Esophagus mucosa (tissue), 1 donor: ENCODE measurements around the gene NAGLU. TPM values are rescaled to one million over a fixed set of nuclear protein-coding genes. Genes with fewer than 3 reads are reported as not detected.
A peak's percentile ranks its signal among the peaks of the same experiment; 100 is the strongest.

Experiments used
- ATAC-seq: fragments of 200-7000 bp; cut with Tn5 transposase; one replicate; pipeline ENCODE4 v1.9.1; 2020
- total RNA-seq: library from RNA; stranded (reverse); gene quantifications from one replicate; pipeline ENCODE4 v1.2.4, GENCODE V29; 2023
- donor health status: DM: yes; HTN: yes; CAD: no.

NAGLU gene
- total RNA-seq, 1 donor from 2014 or later = 13.3 TPM

- no peak for ATAC-seq
Measured at GRCh38 chr17:42565523-42566214, 29.6 kb downstream of the NAGLU start.

- ATAC-seq = no peak
Measured at GRCh38 chr17:42566215-42566882, 30.3 kb downstream of the NAGLU start.

- ATAC-seq = peak; percentile 65
Measured at GRCh38 chr17:42566883-42567573, 31.0 kb downstream of the NAGLU start, which contains the start of gene MLX. Gene MLX (plus strand): TSS chr17:42567100. CDS start chr17:42567125, 25 bp downstream.

- ATAC-seq = no peak
Measured at GRCh38 chr17:42568341-42569111, 32.5 kb downstream of the NAGLU start.

GRCh38 chr17:42571435-42572225 is 35.6 kb downstream of the NAGLU start:
- no peak for ATAC-seq

GRCh38 chr17:42573095-42573494 is 37.1 kb downstream of the NAGLU start:
- no peak for ATAC-seq

- no peak for ATAC-seq
Measured at GRCh38 chr17:42574463-42574862, 38.4 kb downstream of the NAGLU start.

- no peak for ATAC-seq
Measured at GRCh38 chr17:42577140-42577531, 41.1 kb downstream of the NAGLU start.

GRCh38 chr17:42577532-42578281 is 41.7 kb downstream of the NAGLU start, which contains the start of gene PSMC3IP:
Gene PSMC3IP (minus strand): TSS chr17:42577729. CDS start chr17:42577686, 43 bp downstream.
- peak; percentile 92 for ATAC-seq

- peak; percentile 68 for ATAC-seq
Measured at GRCh38 chr17:42578282-42578869, 42.3 kb downstream of the NAGLU start.

- no peak for ATAC-seq
Measured at GRCh38 chr17:42579794-42580551, 43.9 kb downstream of the NAGLU start.

GRCh38 chr17:42581744-42582270 is 45.8 kb downstream of the NAGLU start:
- ATAC-seq = no peak

GRCh38 chr17:42584880-42585279 is 48.8 kb downstream of the NAGLU start:
- ATAC-seq = no peak

GRCh38 chr17:42585353-42585752 is 49.3 kb downstream of the NAGLU start:
- ATAC-seq = peak; percentile 54

- peak; percentile 88 for ATAC-seq
Measured at GRCh38 chr17:42586514-42587230, 50.6 kb downstream of the NAGLU start.

- ATAC-seq = no peak
Measured at GRCh38 chr17:42590886-42591285, 54.8 kb downstream of the NAGLU start.

GRCh38 chr17:42591411-42591810 is 55.4 kb downstream of the NAGLU start:
- ATAC-seq = no peak
